ENCODE data around the gene TMEM178B.

TMEM178B gene

DNA sequence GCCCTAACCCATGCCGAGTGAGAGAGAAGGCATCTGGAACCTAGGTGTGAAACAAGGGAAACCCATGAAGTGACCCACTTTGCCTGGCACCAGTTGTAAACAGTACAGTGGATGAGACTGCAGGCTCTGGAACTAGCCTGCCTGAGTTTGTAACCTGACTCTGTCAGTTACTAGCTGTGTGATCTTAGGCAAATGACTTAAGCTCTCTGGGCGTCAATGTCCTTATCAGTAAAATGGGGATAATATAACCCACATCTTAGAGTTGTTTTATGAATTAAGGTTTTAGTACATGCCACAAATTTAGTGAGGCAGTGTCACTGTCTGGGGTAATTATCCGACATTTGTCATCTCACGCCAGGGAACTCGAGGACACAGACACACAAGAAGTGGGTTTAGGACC, 394.5 kb downstream of the TMEM178B start:
- no peak for DNase-seq (ENCODE audit: low read depth)

DNA sequence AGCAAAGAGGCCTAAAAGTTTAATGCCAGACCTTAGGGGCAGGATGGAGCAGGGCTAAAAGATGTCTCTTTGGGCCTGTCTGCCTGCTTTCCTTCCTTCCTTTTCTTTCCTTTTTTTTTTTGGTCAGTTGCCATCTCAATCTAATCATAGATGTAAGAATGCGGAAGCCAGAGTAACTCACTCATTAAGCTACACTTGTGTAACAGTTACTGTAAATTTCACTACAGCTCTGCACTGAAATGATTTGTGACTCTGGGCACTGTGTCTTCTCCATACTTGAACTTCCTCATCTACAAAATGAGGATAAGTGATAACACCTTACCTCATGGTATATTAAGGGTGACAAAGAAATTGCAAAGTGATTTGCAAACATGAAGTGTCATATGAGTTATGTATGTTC, 401.8 kb downstream of the TMEM178B start:
- no peak for DNase-seq (ENCODE audit: low read depth)

GRCh38 chr7:141477865-141478264, 404.0 kb downstream of the TMEM178B start:
- no peak for DNase-seq (ENCODE audit: low read depth)

GRCh38 chr7:141478845-141479244, 405.0 kb downstream of the TMEM178B start:
- no peak for DNase-seq (ENCODE audit: low read depth)

DNA sequence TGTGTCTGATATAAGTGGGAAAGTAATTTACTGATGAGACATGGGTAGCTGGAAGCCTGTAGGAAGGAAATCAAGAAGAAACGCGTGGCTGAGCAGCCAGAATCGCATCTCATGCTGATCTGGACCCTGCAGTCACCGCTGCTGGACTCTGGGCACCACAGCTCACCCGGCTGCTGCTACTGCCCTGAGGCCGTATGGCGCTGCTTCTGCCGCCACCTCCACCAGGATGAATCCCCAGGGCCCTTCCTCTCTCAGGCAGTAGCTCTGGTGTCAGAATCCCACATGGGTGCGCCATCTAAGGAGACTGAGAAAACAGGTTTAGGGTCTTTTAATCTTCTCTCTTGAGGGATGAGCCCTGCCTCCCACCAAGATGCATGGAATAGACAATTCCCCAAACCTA, 407.1 kb downstream of the TMEM178B start:
- DNase-seq (ENCODE audit: low read depth) = no peak

DNA sequence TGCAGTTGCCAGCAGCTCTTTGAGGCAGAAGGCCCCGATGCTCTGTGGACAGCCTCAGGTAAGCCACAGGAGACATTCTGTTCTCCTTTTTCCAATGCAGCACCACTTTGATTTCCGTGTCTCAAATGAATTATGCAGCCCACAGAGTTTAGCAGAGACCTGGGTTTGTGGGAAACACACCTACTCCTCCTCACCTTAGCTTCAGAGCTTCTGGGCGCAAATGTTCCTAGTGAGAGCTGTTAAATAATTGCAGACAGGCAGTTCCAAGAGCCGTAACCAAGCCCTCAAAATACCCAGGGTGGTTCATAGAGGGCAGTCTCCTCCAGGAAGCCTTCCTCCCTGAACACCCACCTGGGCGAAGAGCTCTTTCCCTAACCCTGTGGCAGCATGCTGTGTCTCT, 408.1 kb downstream of the TMEM178B start:
- no peak for DNase-seq (ENCODE audit: low read depth)

GRCh38 chr7:141483044-141483443, 409.2 kb downstream of the TMEM178B start:
- DNase-seq (ENCODE audit: low read depth) = no peak

GRCh38 chr7:141484907-141485306, 411.0 kb downstream of the TMEM178B start:
- no peak for DNase-seq (ENCODE audit: low read depth)

GRCh38 chr7:141486959-141487358, 413.1 kb downstream of the TMEM178B start:
- no peak for DNase-seq (ENCODE audit: low read depth)

- no peak for DNase-seq (ENCODE audit: low read depth)
Observed at GRCh38 chr7:141490474-141490873, 416.6 kb downstream of the TMEM178B start.

GRCh38 chr7:141495057-141495456, 421.2 kb downstream of the TMEM178B start:
- DNase-seq (ENCODE audit: low read depth) = no peak

DNA sequence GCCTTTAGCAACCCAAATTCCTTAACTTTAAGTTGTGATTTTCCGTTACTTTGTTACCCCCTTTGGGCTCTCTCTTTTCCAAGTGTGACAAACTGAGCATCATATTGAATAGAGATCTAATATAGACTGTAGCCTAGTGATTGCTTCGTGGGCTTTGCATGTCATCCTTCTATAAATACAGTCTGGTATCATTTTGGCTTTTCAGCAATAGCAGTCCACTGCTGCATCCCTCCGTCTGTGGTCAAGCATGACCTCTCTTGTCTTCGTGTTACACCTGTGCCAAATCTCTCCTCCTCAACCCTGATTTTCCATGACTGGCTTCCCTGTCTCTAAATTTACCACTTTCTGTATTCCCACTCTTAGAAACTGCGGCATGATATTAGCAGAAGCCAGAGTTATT, 423.5 kb downstream of the TMEM178B start:
- no peak for DNase-seq (ENCODE audit: low read depth)

- DNase-seq (ENCODE audit: low read depth) = no peak
Observed at GRCh38 chr7:141500608-141501007, 426.7 kb downstream of the TMEM178B start.

DNA sequence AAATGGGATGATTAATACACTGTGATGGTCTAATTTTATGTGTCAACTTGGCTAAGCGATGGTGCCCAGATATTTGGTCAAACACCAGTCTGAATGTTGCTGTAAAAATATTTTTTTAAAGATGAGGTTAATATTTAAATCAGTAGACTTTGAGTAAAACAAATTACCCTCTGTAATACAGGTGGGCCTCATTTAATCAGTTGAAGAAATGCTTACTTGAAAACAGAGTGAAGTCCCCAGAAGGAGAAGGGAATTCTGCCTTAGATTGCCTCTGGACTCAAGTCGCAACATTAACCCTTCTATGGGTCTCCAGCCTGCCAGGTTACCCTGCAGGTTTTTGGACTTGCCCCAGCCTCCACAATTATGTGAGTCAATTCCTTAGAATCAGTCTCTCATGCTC, 427.6 kb downstream of the TMEM178B start:
- no peak for DNase-seq (ENCODE audit: low read depth)

- DNase-seq (ENCODE audit: low read depth) = no peak
Observed at GRCh38 chr7:141511316-141511675, 437.4 kb downstream of the TMEM178B start.

GRCh38 chr7:141511676-141512396, 438.0 kb downstream of the TMEM178B start:
- DNase-seq (ENCODE audit: low read depth) = no peak

- DNase-seq (ENCODE audit: low read depth) = no peak
Observed at GRCh38 chr7:141512597-141512996, 438.7 kb downstream of the TMEM178B start.

DNA sequence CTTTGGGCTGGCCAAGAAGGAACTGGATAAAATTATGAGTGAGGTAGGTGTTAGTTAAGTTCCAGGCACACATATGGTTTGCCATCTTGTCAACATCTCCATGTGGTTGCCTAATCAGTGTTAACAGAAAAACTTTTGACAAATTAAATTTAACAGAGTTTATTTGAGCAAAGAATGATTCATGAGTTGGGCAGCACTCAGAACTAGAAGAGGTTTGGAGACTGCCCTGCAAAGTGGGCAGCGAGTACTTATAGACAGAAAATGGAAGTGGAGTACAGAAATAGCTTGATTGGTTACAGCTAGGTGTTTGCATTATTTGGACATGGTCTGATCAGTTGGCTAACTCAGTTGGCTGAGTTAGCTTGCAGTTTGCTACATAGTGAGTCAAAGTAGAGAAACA, 439.9 kb downstream of the TMEM178B start:
- no peak for DNase-seq (ENCODE audit: low read depth)

GRCh38 chr7:141515941-141516340, 442.1 kb downstream of the TMEM178B start:
- no peak for DNase-seq (ENCODE audit: low read depth)

DNA sequence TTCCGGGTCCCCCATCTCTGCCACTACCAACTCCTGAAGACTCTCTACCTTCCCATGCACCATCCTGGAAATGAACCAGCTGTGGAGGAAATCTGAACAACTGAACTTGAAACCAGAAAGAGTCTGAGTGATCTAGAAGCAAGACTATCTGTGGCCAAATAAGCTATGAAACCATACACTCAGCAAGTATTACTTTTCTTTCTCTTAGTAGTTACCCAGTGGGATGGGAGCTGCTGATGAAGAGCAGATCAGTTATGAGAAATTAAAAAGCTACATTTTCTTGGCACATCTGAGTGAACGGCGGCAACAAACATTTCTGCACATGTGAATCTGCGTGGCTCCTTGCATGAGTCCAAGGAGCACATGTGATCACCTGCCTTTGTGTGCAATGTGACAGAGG, 445.8 kb downstream of the TMEM178B start:
- DNase-seq (ENCODE audit: low read depth) = no peak

DNA sequence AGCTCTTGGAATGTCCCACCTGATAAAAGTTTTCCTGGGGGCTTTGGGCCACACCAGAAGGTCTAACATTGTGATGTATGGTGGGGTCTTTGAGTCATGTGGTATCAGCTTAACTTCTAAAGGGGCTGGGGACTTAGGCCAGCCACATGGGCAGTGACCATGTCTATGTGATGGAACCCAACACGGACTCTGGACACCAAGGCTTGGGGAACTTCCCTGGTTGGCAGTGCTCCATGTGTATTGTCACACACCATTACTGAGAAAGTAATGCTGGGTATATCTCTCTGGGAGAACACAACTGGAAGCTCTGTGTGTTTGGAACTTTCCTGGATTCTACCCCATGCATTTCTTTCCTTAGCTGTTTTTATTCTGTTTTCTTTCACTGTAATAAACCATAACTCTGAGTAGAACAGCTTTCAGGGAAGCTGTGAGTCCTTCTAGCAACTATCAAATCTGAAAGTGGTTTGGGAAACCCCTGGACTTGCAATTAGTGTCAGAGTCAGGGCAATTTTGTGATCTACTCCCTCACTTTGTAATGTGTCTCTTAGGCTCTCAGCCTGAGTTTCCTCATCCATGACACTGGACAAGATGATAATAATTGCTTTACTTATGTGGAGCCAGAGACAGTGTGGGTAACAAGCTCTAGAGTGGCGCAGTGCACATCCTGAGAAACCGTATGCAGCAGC, 448.9 kb downstream of the TMEM178B start:
- no peak for DNase-seq (ENCODE audit: low read depth)

- no peak for DNase-seq (ENCODE audit: low read depth)
Observed at GRCh38 chr7:141525973-141526514, 452.2 kb downstream of the TMEM178B start.

DNA sequence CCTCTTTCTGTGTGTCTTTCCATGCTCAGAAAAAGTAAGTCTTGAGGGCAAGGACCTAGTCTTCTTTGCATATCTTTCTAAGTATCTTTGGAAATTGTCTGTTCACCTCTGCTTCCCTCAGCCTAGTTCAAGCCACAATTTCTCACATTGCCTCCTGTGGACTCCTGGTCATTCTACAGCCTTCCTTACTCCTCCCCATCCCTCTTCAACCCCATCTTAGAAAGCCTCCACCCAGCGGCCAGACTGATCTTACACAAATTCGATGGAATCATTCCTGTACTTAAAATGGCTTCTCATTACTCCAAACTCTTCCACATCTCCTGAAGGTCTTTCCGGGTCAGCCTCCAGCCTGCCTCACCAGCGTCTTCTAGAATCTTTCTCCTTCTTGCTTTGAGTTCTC, 453.2 kb downstream of the TMEM178B start:
- DNase-seq (ENCODE audit: low read depth) = no peak

DNA sequence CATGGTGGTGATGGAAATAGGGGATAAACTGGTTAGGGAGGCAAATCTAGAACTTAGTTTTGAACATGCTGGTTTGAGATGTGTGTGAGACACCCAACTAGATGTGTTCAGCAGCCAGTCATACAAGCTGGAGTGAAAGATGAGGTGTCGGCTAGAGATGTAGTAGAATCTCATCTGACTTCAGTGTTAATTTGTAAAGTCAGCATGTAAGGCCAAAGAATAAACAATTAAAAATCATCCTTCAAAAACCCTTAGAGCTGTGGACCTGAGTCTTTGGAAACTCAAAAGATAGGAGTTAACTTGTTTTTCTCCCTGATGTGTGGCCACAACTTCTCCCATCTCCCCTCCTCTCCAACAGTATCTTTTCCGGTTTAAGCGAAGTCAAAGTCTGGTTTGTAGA, 454.5 kb downstream of the TMEM178B start:
- no peak for DNase-seq (ENCODE audit: low read depth)

All from activated gamma-delta T cell treated with anti-CD3 and anti-CD28 coated beads, Interleukin-2, amount 50 U/mL, for 16 hours (primary cell).